Measurements from ENCODE around the gene LCE4A.

LCE4A gene

GRCh38 chr1:152697701-152698600 lies 10.0 kb upstream of the LCE4A start, which contains the start of gene LCE2A:
LCE2A (plus strand) TSS chr1:152698345; CDS start chr1:152698902, 557 bp downstream.
- ATAC-seq, result no peak
- TF ChIP-seq CREB5 (CRISPR knock-in tag; IDR thresholded peaks at IDR 0.05; ENCODE audit: low read depth), result no peak
- no peak for TF ChIP-seq ZFP30 (CRISPR knock-in tag; IDR thresholded peaks at IDR 0.05)
- no peak for TF ChIP-seq ZNF565 (CRISPR knock-in tag; conservative IDR thresholded peaks at IDR 0.05; ENCODE audit: low read depth)
- TF ChIP-seq ESRRG (CRISPR knock-in tag; IDR thresholded peaks at IDR 0.05), result no peak
- no peak for TF ChIP-seq ZNF8 (CRISPR knock-in tag; IDR thresholded peaks at IDR 0.05)
- TF ChIP-seq BACH2 (CRISPR knock-in tag; IDR thresholded peaks at IDR 0.05; ENCODE audit: borderline replicate concordance), result no peak
- TF ChIP-seq ZC3H10 (CRISPR knock-in tag; IDR thresholded peaks at IDR 0.05), result no peak
- TF ChIP-seq ZNF70 (CRISPR knock-in tag; IDR thresholded peaks at IDR 0.05), result no peak
- no peak for TF ChIP-seq TSHZ2 (CRISPR knock-in tag; IDR thresholded peaks at IDR 0.05)
- TF ChIP-seq ARNTL (CRISPR knock-in tag; IDR thresholded peaks at IDR 0.05; ENCODE audit: borderline replicate concordance, low read depth), result no peak
- TF ChIP-seq RARB (CRISPR knock-in tag; IDR thresholded peaks at IDR 0.05), result no peak
- no peak for TF ChIP-seq CSRNP3 (CRISPR knock-in tag; IDR thresholded peaks at IDR 0.05)
- no peak for TF ChIP-seq SNAI2 (CRISPR knock-in tag; IDR thresholded peaks at IDR 0.05)
- no peak for TF ChIP-seq GLIS3 (CRISPR knock-in tag; IDR thresholded peaks at IDR 0.05)
- TF ChIP-seq TCF4 (CRISPR knock-in tag; IDR thresholded peaks at IDR 0.05; ENCODE audit: borderline replicate concordance), result no peak
- TF ChIP-seq PPARA (CRISPR knock-in tag; IDR thresholded peaks at IDR 0.05; ENCODE audit: borderline replicate concordance), result no peak

- TF ChIP-seq TCF4 (CRISPR knock-in tag; IDR thresholded peaks at IDR 0.05; ENCODE audit: borderline replicate concordance) (no peak), CSDC2 (CRISPR knock-in tag; IDR thresholded peaks at IDR 0.05) (no peak)
- ATAC-seq, result no peak; the same call in 2 of the 3 replicates
Observed at GRCh38 chr1:152699746-152700145, 8.2 kb upstream of the LCE4A start.

GRCh38 chr1:152718238-152718637 lies 10.3 kb downstream of the LCE4A start:
- TF ChIP-seq ZC3H10 (CRISPR knock-in tag; IDR thresholded peaks at IDR 0.05) (no peak), ZFP3 (CRISPR knock-in tag; IDR thresholded peaks at IDR 0.05) (no peak), PATZ1 (CRISPR knock-in tag; IDR thresholded peaks at IDR 0.05; ENCODE audit: borderline replicate concordance) (no peak), ZNF565 (CRISPR knock-in tag; conservative IDR thresholded peaks at IDR 0.05; ENCODE audit: low read depth) (no peak), CSRNP3 (CRISPR knock-in tag; IDR thresholded peaks at IDR 0.05) (no peak), OSR1 (CRISPR knock-in tag; IDR thresholded peaks at IDR 0.05) (no peak), GLIS3 (CRISPR knock-in tag; IDR thresholded peaks at IDR 0.05) (no peak), RARB (CRISPR knock-in tag; IDR thresholded peaks at IDR 0.05) (no peak)
- ATAC-seq, result no peak
